ENCODE measurements around the gene GTF2H2C. TPM values are rescaled to one million over a fixed set of nuclear protein-coding genes. Genes with fewer than 3 reads are reported as not detected.
"Not testable (repeated sequence)": the region's sequence is repeated elsewhere in the genome, so short reads cannot be mapped to it uniquely, and the experiment has no call there.

Gene GTF2H2C
- polyA plus RNA-seq, 4 donors, result 5.7 to 61.2 (median 16.0) TPM

DNA sequence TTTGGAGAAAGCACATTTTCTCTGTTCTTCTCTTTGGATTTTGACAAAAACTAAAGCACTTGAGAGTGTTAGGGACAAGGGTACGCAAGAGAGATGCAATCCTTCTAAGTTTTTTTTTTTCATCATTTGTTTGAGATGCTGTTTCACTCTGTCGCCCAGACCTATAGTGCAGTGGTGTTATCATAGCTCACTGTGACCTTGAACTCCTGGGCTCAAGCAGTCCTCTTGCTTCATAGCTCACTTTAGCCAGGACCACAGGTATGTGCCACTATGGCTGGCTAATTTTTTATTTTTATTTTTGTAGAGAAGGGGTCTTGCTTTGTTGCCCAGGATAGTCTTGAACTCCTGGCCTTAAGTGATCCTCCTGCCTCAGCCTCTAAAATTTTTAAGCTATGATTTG lies 21.3 kb upstream of the GTF2H2C start:
- H3K36me3 ChIP-seq (ENCODE audit: control insufficient read depth in 3 of 3, insufficient read depth in 2 of 3, low read depth in 1 of 3, low read length in 3 of 3); H3K27ac ChIP-seq (ENCODE audit: low read depth in 1 of 3, low read length in 2 of 3); H3K4me1 ChIP-seq (ENCODE audit: control insufficient read depth in 3 of 3, insufficient read depth in 2 of 3, low read depth in 1 of 3, low read length in 2 of 3); H3K4me3 ChIP-seq (ENCODE audit: low read depth in 1 of 3, low read length in 3 of 3); H3K9me3 ChIP-seq (ENCODE audit: control insufficient read depth in 2 of 2, insufficient read depth in 1 of 2, low read depth in 1 of 2, low read length in 1 of 2); H3K27me3 ChIP-seq (ENCODE audit: control insufficient read depth in 3 of 3, insufficient read depth in 3 of 3, low read length in 3 of 3); FAIRE-seq; DNase-seq: not testable (repeated sequence)
- whole genome bisulfite sequencing, 3 donors, result 69 to 100% (median 92%) methylated on average over 1 of the region's 2 CpGs

DNA sequence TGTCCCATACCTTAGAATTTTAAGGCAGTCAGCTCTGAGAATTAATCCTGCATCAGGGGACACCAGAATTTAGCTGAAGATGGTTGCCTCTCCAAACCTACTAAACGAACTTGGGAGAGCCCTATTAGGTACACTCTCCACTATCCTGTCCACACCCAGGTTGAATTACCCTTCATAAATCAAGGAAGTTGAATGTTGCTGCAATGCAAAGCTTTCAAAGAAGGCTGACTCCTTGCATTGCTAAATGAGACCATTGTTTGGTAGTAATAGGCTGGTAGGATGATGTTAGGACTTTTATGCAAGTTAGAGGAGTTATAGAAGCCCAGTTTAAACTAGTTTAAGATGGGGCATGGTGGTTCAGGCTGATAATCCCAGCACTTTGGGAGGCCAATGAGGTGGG lies 18.6 kb upstream of the GTF2H2C start:
- not testable (repeated sequence) for H3K27me3 ChIP-seq (ENCODE audit: control insufficient read depth in 3 of 3, insufficient read depth in 3 of 3, low read length in 3 of 3); H3K4me1 ChIP-seq (ENCODE audit: control insufficient read depth in 3 of 3, insufficient read depth in 2 of 3, low read depth in 1 of 3, low read length in 2 of 3); H3K36me3 ChIP-seq (ENCODE audit: control insufficient read depth in 3 of 3, insufficient read depth in 2 of 3, low read depth in 1 of 3, low read length in 3 of 3); H3K9me3 ChIP-seq (ENCODE audit: control insufficient read depth in 2 of 2, insufficient read depth in 1 of 2, low read depth in 1 of 2, low read length in 1 of 2); DNase-seq; H3K4me3 ChIP-seq (ENCODE audit: low read depth in 1 of 3, low read length in 3 of 3); H3K27ac ChIP-seq (ENCODE audit: low read depth in 1 of 3, low read length in 2 of 3); FAIRE-seq
- no CpG with 5 or more reads among the region's 1 CpG for WGBS, 3 donors

GRCh38 chr5:69542838-69543618 lies 17.0 kb upstream of the GTF2H2C start:
- DNase-seq; H3K9me3 ChIP-seq (ENCODE audit: control insufficient read depth in 2 of 2, insufficient read depth in 1 of 2, low read depth in 1 of 2, low read length in 1 of 2); FAIRE-seq; H3K27me3 ChIP-seq (ENCODE audit: control insufficient read depth in 3 of 3, insufficient read depth in 3 of 3, low read length in 3 of 3); H3K27ac ChIP-seq (ENCODE audit: low read depth in 1 of 3, low read length in 2 of 3); H3K4me1 ChIP-seq (ENCODE audit: control insufficient read depth in 3 of 3, insufficient read depth in 2 of 3, low read depth in 1 of 3, low read length in 2 of 3); H3K36me3 ChIP-seq (ENCODE audit: control insufficient read depth in 3 of 3, insufficient read depth in 2 of 3, low read depth in 1 of 3, low read length in 3 of 3); H3K4me3 ChIP-seq (ENCODE audit: low read depth in 1 of 3, low read length in 3 of 3): not testable (repeated sequence)
- WGBS, 3 donors, result no CpG with 5 or more reads among the region's 3 CpGs

- WGBS, 3 donors, result no CpG with 5 or more reads among the region's 7 CpGs
These were observed 15.4 kb upstream of the GTF2H2C start for GRCh38 chr5:69544602-69545001.

DNA sequence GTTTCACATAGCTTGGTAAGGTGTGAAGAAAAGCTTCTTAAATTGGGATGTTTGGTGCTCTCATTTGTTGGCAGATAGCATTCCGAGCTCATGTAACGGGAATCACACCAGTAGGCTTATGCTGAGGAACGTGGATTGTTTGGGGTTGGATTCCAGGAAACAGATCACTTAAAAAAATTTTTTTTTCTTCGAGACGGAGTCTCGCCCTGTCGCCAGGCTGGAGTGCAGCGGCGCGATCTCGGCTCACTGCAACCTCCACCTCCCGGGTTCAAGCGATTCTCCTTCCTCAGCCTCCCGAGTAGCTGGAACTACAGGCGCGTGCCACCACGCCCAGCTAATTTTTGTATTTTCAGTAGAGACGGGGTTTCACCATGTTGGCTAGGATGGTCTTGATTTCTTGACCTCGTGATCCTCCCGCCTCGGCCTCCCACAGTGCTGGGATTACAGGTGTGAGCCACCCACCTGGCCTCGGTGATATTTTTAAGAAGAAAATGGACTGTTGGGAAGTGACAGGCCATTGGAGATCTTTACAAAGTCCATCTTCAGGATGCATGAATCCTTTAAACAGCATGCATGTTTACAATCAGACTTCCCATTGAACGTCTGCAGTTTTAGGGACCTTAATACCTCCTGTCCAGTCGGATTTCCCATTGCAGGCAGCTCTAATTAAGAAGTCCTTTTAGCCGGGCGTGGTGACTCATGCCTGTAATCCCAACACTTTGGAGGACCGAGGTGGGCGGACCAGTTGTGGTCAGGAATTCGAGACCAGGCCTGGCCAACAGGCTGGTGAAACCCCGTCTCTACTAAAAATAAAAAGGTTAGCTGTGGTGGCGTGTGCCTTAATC lies 818 bp downstream of the GTF2H2C start:
- not testable (repeated sequence) for FAIRE-seq; H3K36me3 ChIP-seq (ENCODE audit: control insufficient read depth in 3 of 3, insufficient read depth in 2 of 3, low read depth in 1 of 3, low read length in 3 of 3); H3K4me1 ChIP-seq (ENCODE audit: control insufficient read depth in 3 of 3, insufficient read depth in 2 of 3, low read depth in 1 of 3, low read length in 2 of 3); DNase-seq; H3K27me3 ChIP-seq (ENCODE audit: control insufficient read depth in 3 of 3, insufficient read depth in 3 of 3, low read length in 3 of 3); H3K9me3 ChIP-seq (ENCODE audit: control insufficient read depth in 2 of 2, insufficient read depth in 1 of 2, low read depth in 1 of 2, low read length in 1 of 2)
- WGBS, 3 donors, result 30 to 33% (median 32%) methylated on average over 17 to 25 of the region's 31 CpGs
- peak overlapping the region in 1 of 3 donors; percentile 56 for H3K27ac ChIP-seq (ENCODE audit: low read depth in 1 of 3, low read length in 2 of 3)
- H3K4me3 ChIP-seq (ENCODE audit: low read depth in 1 of 3, low read length in 3 of 3), result peak overlapping the region in 2 of 3 donors; percentile 19 to 35

More at GRCh38 chr5:69544602-69545001, 15.4 kb upstream of the GTF2H2C start:
- DNase-seq; H3K4me3 ChIP-seq (ENCODE audit: low read depth in 1 of 3, low read length in 3 of 3); H3K36me3 ChIP-seq (ENCODE audit: control insufficient read depth in 3 of 3, insufficient read depth in 2 of 3, low read depth in 1 of 3, low read length in 3 of 3); H3K9me3 ChIP-seq (ENCODE audit: control insufficient read depth in 2 of 2, insufficient read depth in 1 of 2, low read depth in 1 of 2, low read length in 1 of 2); H3K27ac ChIP-seq (ENCODE audit: low read depth in 1 of 3, low read length in 2 of 3); H3K27me3 ChIP-seq (ENCODE audit: control insufficient read depth in 3 of 3, insufficient read depth in 3 of 3, low read length in 3 of 3); FAIRE-seq; H3K4me1 ChIP-seq (ENCODE audit: control insufficient read depth in 3 of 3, insufficient read depth in 2 of 3, low read depth in 1 of 3, low read length in 2 of 3): not testable (repeated sequence)

DNA sequence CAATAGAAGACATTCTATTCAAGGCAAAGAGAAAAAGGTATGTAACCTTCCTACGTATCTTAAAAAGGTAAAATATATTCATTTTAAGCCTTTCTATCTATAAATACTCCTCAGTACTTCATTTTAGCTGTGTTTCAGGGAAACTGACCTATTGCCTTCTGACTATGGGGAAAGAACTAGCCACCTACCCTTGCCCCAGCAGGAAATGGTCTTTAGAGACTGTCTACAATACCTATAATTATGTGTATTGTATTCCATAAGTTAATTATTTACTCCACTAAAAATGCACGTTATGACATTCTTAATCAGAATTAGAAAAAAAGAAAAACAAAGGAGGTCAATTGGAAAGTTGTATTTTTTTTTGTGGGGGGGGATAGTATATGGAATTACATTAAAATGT lies 6.2 kb downstream of the GTF2H2C start:
- peak overlapping the region in 1 of 3 donors; percentile 42 for H3K27ac ChIP-seq (ENCODE audit: low read depth in 1 of 3, low read length in 2 of 3)
- not testable (repeated sequence) for H3K4me1 ChIP-seq (ENCODE audit: control insufficient read depth in 3 of 3, insufficient read depth in 2 of 3, low read depth in 1 of 3, low read length in 2 of 3); H3K36me3 ChIP-seq (ENCODE audit: control insufficient read depth in 3 of 3, insufficient read depth in 2 of 3, low read depth in 1 of 3, low read length in 3 of 3); H3K4me3 ChIP-seq (ENCODE audit: low read depth in 1 of 3, low read length in 3 of 3); DNase-seq; FAIRE-seq; H3K9me3 ChIP-seq (ENCODE audit: control insufficient read depth in 2 of 2, insufficient read depth in 1 of 2, low read depth in 1 of 2, low read length in 1 of 2); H3K27me3 ChIP-seq (ENCODE audit: control insufficient read depth in 3 of 3, insufficient read depth in 3 of 3, low read length in 3 of 3)
- 56 to 82% (median 66%) methylated on average over 2 of the region's 2 CpGs for WGBS, 3 donors

GRCh38 chr5:69568072-69568471 lies 8.1 kb downstream of the GTF2H2C start:
- not testable (repeated sequence) for FAIRE-seq

DNA sequence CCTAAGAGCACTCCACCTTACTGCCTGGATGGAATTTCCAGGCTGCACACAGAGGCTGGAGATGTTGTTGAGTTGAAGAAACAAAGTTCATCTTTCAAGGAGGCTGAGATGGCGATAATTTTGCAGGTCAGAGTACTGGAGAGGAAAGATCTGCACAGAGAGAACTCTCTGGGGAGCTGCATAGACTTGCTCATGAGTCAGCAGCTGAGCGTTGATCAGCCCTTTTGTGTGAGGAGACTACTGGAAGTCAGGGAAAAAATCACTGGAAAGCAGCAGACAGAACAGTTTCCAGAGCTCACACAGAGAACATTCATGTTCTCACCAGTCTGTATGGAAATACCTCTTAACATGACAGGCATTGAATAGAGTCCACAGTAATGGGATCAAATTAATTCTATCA lies 23.4 kb downstream of the GTF2H2C start:
- WGBS, 3 donors, result no CpG with 5 or more reads among the region's 2 CpGs
- not testable (repeated sequence) for H3K27me3 ChIP-seq (ENCODE audit: control insufficient read depth in 3 of 3, insufficient read depth in 3 of 3, low read length in 3 of 3); H3K27ac ChIP-seq (ENCODE audit: low read depth in 1 of 3, low read length in 2 of 3); FAIRE-seq; H3K9me3 ChIP-seq (ENCODE audit: control insufficient read depth in 2 of 2, insufficient read depth in 1 of 2, low read depth in 1 of 2, low read length in 1 of 2); H3K4me1 ChIP-seq (ENCODE audit: control insufficient read depth in 3 of 3, insufficient read depth in 2 of 3, low read depth in 1 of 3, low read length in 2 of 3); H3K4me3 ChIP-seq (ENCODE audit: low read depth in 1 of 3, low read length in 3 of 3); DNase-seq; H3K36me3 ChIP-seq (ENCODE audit: control insufficient read depth in 3 of 3, insufficient read depth in 2 of 3, low read depth in 1 of 3, low read length in 3 of 3)

More at GRCh38 chr5:69568072-69568471, 8.1 kb downstream of the GTF2H2C start:
- H3K36me3 ChIP-seq (ENCODE audit: control insufficient read depth in 3 of 3, insufficient read depth in 2 of 3, low read depth in 1 of 3, low read length in 3 of 3); H3K4me3 ChIP-seq (ENCODE audit: low read depth in 1 of 3, low read length in 3 of 3); H3K9me3 ChIP-seq (ENCODE audit: control insufficient read depth in 2 of 2, insufficient read depth in 1 of 2, low read depth in 1 of 2, low read length in 1 of 2); DNase-seq; H3K27me3 ChIP-seq (ENCODE audit: control insufficient read depth in 3 of 3, insufficient read depth in 3 of 3, low read length in 3 of 3); H3K4me1 ChIP-seq (ENCODE audit: control insufficient read depth in 3 of 3, insufficient read depth in 2 of 3, low read depth in 1 of 3, low read length in 2 of 3); H3K27ac ChIP-seq (ENCODE audit: low read depth in 1 of 3, low read length in 2 of 3): not testable (repeated sequence)
- no CpG with 5 or more reads among the region's 2 CpGs for WGBS, 3 donors
